Testis (tissue), 2 donors: ENCODE results near the gene SNORC.

ENCODE experiments used
- CTCF ChIP-seq, 3 experiments: fragments of 450-650 bp in 2 of 3; fragments of 200-600 bp in 1 of 3; sonication (generic) in 1 of 3; IDR thresholded peaks; one replicate each; pipeline ENCODE4 v1.5.1; 2016 to 2019; ENCODE audit warnings: antibody characterized with exemption in 3 of 3, mild to moderate bottlenecking in 2 of 3, moderate library complexity in 1 of 3
- POLR2A ChIP-seq: fragments of 450-650 bp; IDR thresholded peaks from one replicate; pipeline ENCODE4 v1.6.1; 2017; ENCODE audit warnings: antibody characterized with exemption, mild to moderate bottlenecking, moderate library complexity

DNA sequence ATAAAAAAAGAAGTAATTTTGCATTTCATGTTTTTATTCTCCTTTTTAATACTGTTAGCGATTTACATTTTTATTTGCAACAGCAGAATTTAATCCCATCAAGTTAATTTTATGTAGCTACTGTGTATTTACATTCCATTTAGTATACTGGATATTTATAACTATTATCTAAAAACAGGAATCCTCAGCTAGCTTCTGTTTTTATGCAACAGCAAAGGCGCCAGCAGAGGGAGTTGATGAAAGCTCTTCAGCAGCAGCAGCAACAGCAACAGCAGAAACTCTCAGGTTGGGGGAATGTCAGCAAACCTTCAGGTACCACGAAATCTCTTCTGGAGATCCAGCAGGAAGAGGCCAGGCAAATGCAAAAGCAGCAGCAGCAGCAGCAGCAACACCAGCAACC, 26.2 kb upstream of the SNORC start:
- no peak for TF ChIP-seq POLR2A
- TF ChIP-seq CTCF (IDR thresholded peaks at IDR 0.05) = no peak
